Inflammatory macrophage (primary cell): Measurements from ENCODE around the gene NUCB2.
A peak's percentile ranks its signal among the peaks of the same experiment; 100 is the strongest.

Experiments
- DNase-seq, 2 donors: peaks; one replicate each; pipeline ENCODE4 v3.0.0-alpha.2; 2020 to 2022

The NUCB2 gene

DNA sequence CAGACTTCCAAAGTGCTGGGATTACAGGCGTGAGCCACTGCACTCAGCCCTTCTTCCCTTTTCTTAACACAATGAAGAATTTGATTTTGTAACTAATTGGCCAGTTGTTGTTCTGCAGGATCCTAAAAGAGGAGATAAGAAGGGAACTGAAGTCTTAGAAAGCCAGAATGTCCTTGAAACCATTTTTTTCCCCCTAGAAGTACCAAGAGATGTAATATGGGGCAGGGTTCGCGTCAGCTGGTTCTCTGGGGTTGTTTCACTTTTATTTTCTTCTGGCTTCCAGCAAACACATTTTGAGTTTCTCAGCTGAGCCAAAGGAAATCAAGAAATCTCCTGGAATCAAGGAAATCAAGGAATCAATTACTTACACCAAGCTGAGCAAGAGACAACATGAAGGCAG is 7.6 kb upstream of the NUCB2 start:
- DNase-seq, result peak; percentile 22 to 42

DNA sequence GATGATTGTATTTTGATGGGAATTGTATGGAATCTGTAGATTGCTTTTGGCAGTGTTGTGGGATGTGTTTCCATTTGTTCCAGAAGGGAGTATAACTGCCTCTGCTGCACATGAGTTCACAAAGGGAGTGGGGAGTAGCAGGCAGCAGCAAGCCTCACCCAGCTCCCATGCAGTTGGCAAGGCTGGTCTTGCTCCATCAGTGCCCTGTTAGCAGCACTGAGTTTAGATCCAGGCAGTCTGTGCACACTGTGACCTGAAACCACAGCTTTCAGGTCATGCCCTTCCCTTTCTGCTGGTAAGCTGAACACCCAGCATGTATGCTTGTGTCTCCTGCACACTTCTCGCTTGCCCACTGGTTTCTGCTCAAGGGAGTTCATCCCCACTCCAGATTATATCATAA is 3.7 kb upstream of the NUCB2 start:
- DNase-seq, result no peak

DNA sequence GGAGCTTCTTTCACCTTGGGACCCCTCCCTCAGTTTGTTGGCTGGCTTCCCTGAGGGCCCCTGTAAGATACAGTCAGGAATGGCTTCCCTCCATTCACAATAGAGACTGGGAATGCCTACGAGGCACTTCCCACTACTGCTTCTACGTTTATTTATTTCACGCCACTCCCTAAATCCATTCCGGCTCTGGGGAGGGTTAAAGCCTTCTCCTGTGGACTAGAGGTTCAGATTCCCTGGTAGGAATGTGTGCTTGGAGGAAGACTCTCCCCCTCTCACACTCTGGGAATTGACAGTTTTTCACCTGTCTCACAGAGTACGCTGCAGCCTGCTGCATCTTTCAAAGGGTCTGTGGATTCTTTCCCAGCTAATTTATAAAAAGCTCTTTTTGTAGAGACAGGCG is 3.3 kb upstream of the NUCB2 start:
- no peak for DNase-seq

DNA sequence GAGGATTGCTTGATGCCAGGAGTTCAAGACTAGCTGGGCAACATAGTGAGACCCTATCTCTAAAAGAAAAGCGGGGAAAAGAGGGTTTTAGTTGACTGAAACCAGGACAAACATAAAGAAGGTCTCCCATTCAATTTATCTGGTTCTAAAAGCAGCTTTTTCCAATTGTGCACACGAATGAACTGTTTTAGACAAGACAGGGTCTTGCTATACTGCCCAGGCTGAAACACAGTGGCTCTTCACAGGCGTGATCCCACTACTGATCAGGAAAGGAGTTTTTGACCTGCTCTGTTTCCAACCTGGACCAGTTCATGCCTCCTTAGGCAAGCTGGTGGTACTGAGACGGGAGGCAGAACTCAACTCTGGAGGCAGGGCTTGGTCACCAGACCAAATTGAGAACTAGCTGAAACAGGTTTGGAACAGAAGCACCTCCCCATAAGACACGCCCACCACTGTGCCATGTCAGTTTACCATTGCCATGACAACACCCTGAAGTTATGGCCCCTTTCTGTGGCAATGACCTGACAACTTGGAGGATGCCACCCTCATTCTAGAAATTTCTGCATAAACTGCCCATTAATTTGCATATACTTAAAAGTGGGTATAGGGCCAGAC is 2.8 kb upstream of the NUCB2 start:
- peak; percentile 33 to 55 for DNase-seq

DNA sequence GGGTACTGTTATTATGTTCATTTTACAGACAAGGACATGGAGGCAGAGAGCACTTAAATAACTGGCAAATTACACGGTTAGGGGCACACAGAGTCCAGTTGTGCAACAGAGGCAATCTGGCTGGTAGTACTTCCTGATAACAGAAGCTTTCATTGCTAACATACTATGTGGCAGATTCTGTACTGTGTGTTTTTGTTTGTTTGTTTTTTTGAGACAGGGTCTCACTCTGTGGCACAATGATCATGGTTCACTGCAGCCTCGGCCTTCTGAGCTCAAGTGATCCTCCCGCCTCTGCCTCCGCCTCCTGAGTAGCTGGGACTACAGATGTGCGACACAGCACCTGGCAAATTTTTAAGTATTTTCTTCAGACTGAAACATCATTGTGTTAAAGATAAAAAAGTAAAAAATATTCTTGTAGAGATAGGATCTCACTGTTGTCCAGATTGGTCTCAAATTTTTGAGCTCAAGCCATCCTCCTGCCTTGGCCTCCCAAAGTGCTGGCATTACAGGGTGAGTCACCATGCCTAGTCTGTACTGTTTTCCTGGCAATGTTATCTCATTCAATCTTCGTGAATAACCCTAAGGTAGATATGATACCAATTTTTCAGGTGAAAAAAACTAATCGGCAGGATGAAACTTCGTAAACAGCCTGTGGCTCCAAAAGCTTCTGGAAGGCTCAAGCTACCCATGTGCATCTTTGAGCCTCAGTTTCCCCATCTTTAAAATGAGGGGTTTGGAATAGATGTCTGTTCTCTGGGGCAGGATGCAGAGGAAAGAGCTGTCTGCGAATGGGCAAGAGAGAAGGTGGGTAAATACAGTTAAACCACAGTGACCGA is 921 bp upstream of the NUCB2 start:
- DNase-seq, result peak; percentile 36 to 45

DNA sequence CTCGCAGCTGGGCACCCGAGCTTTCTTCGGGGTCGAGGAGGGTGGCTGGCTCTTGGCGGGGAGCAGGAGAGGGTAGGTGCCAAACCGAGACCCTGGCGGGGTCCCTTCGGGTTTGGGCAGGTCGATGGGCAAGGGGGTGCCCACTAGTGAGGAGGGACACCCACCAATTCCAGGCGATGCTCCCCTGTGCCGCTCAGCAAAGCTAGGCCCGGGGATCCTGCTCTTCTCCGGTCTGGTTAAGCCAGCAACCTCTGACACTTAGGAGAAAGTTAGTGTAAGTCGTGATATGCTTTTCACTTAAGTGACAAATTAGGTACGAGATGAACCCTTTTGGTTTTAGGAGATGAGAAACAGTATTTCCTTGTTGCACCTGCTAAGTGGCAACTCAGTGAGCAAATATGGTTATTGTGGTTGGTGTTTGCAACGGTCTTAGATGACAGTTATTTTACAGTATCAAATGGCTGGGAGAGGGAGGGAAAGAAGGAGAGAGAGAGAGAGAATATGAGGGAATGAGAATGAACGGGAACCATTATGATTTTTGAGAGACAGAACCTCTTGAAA is 565 bp downstream of the NUCB2 start:
- no peak for DNase-seq

DNA sequence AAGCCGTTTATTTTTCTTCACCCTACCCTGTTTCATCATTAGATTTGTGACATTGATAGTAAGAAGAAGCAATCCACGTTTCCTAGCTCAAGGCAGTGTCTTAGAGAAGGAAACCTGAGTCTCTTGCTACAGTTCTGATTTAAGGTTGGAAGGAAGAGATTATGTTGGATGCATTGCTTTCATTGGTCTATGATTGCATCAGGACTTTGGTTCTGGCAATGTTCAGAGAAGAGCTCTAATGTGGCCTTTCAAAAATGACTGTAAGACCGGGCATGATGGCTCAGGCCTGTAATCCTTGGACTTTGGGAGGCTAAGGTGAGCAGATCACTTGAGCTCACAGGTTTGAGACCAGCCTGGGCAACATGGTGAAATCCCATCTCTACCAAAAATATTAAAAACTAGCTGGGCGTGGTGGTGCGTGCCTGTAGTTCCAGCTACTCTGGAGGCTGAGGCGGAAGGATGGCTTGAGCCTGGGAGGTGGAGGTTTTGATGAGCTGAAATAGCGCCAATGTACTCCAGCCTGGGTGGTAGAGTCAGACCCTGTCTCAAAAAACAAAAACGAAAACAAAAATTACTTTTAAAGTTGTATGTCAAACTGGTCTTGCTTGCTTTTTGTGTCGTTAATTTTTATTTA is 4.1 kb downstream of the NUCB2 start:
- no peak for DNase-seq

DNA sequence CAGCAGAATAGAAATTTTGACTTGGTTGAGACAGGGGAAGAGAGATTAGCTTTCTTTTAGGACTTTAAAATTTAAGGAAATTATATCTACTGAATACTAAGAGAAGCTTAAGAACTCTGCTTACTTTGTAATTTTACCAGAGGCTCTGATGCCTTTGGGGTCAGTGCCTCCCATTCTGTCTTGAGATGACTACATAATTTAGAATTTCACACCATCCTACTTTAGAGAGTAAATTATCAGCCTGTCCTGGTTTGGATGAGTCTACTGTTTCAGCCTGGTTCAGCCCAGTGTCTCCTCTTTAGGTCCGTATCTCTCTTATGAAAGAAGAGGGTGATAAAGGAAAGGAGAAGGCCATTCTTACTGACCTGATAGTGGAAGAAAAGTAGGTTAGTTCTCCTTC is 9.8 kb downstream of the NUCB2 start:
- no peak for DNase-seq

DNA sequence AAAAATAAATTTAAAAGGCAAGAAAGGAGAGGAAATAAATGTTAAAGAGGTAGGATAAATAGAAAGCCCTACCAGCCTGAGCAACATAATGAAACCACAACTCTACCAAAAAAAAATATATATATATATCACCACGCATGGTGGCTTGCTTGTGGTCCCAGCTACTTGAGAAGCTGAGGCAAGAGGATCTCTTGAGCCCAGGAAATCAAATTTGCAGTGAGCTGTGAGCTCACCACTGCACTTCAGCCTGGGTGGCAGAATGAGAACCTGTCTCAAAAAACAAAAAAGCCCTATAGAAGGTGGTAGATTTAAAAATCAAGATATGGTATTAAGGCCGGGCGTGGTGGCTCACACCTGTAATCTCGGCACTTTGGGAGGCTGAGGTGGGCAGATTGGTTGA is 10.5 kb downstream of the NUCB2 start:
- DNase-seq, result no peak

DNA sequence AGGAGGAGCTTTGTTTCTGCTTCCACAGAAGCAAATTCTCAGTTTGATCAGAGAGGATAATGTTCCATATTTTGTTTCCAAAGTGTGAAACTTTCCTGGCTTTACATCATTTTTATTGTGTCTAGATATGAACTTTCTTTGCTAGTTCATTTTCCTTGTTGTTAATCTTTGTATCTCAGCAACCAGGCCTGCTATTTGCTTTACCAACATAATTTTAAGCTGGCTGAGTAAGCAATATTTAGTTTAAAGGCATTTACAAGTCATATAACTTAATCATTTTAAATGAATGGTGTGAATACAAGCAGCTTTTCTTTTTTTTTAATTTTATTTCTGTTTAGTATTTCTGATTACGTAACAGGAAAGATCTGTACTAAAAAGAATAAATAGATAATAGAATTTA is 15.2 kb downstream of the NUCB2 start:
- DNase-seq, result no peak

DNA sequence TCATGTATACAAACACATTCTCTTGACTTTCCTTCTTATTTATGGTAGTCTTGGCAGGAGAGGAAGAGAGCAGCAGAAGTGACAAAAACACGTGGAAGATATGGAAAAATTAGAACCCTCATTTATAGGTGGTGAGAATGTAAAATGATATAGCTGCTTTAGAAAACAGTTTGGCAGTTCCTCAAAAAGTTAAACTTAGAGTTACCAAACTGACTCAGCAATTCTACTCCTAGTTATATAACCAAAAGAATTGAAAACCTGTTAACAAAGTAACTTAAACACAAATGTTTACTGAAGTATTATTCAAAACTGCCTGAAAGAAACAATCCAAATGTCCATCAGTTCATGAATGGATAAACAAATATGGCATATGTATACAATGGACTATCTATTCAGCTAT is 16.8 kb downstream of the NUCB2 start:
- no peak for DNase-seq

DNA sequence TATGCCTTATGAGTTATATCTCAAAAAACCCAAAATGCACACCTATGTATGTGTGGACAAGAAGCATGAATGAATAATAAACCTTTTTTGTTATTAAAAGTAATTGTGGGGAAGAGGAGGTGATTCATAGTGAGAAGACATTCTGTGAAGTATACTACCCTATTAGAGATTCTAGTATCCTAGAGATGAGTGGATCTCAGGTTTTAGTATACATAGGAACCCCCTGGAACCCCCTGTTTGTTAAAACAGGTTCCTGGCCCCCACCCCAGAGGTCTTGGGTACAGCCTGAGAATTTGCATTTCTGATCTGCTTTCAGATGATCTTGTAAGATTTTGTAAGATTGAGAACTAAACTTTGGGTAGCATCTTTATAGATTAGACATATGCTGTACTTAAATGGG is 17.5 kb downstream of the NUCB2 start:
- DNase-seq, result no peak

DNA sequence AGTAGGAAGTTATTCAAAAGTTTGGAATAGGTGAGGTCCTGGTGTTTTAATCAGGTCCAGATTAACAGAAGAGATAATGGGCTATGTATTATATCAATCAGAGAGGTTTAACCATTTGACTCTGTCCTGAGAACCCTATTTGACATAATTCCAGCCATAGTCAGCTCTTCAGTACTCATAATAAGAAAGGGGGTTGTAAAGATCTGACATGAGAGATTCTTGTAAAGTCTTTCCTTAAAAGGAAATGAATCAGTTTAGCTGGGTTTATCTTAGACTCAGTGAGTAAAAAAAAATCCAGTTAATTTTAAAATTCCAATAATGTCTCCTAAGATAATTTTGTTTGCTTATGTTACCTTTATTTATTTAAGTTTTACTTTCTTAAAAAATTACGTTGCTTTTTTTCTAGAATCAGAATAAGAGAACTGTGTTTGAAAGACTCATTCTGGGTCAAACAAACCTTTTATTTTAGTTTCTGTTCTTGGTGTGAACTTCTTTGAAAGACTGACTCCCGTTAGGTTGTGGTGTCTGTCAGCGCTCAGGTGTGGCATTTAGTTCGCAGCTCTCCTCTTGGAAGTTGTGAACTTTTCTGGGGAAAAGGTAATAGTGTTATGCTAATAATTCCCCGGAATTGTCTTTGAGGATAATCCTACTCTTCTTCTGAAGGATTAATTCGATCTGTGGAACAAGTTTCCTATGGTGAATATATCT is 20.5 kb downstream of the NUCB2 start:
- no peak for DNase-seq

DNA sequence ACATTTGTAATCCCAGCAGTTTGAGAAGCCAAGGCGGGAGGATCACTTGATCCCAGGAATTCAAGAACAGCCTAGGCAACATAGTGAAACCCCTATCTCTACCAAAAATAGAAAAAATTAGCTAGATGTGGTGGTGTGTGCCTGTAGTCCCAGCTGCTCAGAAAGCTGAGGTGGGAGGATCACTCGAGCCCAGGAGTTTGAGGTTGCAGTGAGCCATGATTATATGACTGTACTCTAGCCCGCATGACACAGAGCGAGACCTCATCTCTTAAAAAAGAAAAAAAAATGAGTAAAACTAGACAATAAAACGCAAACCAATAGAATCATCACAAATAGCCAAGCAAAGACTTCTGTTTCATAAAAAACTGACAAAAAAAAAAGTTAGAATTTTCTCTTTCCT is 21.8 kb downstream of the NUCB2 start:
- DNase-seq, result no peak

DNA sequence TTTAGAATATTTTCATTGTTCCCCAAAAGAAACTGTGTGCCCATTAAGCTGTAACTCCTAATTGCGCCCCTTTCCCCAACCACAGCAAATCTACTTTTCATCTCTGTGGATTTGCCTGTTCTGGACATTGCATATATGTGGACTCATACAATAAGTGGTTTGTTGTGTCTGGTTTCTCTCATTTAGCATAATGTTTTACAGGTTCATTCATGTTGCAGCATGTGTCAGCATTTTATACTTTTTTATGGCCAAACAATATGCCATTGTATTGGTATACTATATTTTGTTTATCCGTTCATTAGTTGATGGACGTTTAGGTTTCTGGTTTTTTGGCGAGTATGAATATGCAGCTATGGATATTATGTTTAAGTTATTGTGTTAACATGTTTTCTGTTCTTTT is 23.8 kb downstream of the NUCB2 start:
- no peak for DNase-seq

DNA sequence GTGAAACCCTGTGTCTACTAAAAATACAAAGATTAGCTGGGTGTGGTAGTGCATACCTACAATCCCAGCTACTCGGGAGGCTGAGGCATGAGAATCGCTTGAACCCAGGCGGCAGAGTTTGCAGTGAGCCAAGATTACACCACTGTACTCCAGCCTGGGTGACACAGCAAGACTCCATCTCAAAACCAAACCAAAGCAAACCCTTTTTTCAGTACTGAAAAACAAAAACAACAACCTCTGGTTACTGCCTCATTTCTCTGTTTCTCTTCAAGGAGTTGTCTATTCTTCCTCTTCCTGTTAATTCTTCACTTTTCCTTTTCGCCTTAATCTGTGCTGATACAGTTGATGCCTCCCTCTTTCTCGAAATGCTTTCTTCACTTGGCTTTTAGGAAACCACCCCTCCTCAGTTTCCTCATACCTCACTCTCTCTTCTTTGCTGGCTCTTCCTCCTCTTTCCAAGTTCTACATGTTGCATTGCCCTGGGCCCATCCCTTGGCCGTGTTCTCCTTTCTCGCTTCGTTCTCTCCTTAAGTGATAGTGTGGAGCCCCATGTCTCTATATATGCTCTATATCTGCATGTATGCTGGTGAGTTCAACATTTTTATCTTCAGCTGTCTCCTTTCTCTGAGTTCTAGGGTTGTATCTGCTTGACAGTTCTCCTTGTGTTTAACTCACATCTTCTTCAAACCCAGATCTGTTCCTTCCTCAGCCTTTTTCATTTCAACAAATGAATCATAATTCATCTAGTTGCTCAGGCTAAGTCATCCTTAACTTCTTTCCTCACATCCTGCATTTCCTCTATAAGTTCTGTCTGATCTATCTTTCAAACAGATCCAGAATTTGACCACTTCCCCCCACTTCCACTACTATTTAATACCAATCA is 37.1 kb downstream of the NUCB2 start:
- DNase-seq, result no peak

DNA sequence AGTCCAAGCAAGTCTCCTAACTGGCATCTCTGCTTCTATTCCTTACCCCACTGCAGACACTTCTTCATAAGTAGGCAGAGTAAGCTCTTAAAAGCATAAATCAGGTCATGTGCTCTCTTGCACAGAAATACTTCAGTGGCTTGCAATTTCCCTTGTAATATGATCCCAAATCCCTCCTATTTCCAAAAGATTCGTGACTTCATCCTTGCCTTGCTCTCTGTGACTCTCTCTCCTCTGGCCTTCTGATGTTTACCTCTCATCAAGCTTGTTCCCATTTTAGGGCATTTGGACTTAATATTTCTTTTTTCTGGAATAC is 37.7 kb downstream of the NUCB2 start:
- no peak for DNase-seq

DNA sequence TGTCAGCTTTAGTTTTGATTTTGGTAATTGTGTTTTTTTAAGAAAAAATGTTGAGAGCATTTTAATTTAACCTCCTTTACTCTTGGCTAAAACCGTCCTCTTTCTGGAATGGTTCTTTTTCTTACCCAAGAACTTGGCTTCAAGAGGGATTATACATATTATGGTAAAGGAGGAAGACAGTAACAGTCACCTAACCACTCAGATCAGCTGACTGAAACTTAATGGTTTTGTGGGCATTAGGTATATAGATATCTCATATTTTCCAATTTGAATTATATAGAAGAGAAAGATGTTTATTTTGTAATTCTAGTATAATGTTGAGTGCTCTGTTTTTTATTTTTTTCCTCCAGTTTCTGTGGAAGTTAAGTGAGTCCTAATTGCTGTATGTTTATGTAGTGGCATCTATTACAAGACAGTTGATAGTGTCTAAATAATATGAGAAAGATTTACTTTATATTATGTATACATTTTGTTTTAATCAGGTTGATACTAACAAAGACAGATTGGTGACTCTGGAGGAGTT is 38.4 kb downstream of the NUCB2 start:
- DNase-seq, result no peak

DNA sequence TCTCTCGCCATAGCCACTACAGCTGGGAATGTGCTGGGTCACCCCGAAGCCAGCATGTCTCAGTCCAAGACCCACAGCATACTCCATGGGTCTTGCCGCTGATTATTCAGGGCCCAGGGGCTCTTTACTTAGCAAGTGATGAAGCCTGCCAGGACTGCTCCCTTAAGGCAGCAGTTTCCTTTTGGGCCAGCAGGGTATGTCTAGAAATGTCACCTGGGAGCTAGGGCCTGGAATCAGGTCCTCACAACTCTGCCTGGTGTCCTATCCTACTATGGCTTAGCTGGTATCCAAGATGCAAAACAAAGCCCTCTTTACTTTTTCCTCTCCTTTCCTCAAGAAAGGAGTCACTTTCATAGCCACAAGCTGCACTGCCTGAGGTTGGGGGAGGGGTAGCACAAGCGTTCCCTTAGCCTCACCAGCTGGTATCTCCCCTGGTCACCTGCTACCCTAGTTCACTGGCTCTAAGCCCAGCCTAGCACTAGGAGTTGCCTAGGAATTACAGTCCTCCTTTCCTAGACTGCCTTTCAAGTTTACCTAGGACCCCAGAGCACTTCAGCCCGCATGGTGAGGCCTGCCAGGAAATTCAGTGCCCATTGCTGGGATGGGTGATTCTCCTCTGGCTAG is 52.4 kb downstream of the NUCB2 start:
- no peak for DNase-seq

DNA sequence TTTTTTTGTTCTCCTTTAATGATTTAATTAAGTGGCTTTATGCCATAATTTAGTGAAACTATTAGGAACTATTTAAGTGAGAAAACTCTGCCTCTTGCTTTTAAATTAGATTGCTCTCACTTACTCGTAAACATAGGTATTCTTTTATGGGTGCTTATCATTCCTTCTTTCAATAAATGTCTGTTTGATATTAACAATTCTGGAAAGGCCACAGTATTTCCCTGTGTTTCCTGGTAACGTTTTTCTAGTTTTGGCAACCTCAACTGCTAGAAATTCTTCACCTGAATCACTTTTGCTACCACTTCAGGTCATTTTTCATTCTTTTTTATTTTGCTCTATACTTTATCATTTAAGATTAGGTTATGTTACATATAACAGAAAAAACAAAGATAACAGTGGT is 55.1 kb downstream of the NUCB2 start:
- no peak for DNase-seq

DNA sequence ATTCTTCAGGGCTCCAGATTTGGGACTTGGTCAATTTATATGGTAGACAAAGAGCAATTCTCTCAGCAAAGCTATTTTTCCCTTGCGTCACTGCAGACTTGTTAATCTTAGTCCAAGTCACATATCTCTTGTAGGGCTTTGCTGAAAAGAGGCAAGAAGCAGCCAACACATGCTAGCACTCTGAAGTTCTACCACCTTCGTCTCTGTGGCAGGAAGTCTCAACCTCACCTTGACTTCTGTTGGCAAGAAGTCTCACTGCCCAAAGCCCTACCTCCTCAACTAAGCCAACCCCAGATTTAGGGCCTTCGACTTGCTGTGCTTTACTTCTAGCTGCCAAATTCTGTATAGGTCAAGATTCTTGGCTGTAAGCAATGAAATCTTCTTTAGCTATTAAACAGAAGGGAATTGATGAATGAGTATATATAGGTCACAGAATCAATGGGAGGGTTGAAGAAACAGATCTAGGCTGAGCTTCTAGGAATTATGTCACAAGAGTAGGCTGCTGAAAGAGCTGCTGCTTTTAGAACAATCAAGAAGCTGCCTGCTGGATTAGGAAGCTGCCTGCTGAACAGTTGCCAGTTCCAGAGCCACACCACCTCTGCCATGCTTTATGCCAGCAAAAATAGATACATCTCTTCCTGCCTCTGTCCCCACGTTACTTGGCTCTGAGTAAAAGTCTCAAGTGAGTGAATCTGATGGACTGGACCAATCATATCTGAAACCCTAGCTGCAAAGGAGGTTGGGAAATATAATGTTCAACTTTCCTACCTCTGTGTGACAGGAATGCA is 57.5 kb downstream of the NUCB2 start:
- DNase-seq, result no peak
